ENCODE results near the gene YPEL1. TPM values are rescaled to one million over a fixed set of nuclear protein-coding genes. Genes with fewer than 3 reads are reported as not detected.

Gene YPEL1
- total RNA-seq, 1 donor from 2014 or later: 6.0 TPM

DNA sequence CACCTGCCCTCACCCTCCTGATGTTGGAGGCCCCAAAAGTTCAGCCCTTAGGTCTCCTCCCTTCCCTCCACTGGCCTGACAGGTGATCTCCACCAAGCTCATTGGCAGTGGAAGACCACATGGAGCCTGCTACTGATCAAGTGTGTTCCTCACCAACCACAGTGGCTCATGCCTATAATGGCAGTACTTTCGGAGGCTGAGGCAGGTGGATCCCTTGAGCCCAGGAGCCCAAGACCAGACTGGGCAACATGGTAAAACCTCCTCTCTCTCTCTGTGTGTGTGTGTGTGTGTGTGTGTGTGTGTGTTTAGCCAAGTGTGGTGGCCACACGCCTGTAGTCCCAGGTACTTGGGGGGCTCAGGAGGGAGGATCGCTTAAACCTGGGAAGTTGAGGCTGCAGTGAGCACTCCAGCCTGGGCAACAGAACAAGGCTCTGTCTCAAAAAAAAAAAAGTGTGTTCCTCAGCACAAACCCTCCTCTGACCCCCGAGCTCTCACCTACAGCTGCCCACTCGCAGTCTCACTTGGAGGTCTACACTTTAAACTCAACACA, 4.3 kb upstream of the YPEL1 start:
- H3K9me3 Mint-ChIP-seq (ENCODE audit: low read depth): no peaks in the 10 kb centered on the region
- H3K4me3 Mint-ChIP-seq (ENCODE audit: unreplicated experiment): no peak overlapping the region
- TF ChIP-seq, protein P1, sequence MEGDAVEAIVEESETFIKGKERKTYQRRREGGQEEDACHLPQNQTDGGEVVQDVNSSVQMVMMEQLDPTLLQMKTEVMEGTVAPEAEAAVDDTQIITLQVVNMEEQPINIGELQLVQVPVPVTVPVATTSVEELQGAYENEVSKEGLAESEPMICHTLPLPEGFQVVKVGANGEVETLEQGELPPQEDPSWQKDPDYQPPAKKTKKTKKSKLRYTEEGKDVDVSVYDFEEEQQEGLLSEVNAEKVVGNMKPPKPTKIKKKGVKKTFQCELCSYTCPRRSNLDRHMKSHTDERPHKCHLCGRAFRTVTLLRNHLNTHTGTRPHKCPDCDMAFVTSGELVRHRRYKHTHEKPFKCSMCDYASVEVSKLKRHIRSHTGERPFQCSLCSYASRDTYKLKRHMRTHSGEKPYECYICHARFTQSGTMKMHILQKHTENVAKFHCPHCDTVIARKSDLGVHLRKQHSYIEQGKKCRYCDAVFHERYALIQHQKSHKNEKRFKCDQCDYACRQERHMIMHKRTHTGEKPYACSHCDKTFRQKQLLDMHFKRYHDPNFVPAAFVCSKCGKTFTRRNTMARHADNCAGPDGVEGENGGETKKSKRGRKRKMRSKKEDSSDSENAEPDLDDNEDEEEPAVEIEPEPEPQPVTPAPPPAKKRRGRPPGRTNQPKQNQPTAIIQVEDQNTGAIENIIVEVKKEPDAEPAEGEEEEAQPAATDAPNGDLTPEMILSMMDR (IDR thresholded peaks at IDR 0.05): no peak
- H3K27me3 Mint-ChIP-seq (ENCODE audit: low read depth): no peaks in the 10 kb centered on the region
- no peaks in the 10 kb centered on the region for H3K36me3 Mint-ChIP-seq (ENCODE audit: low read depth)
- no peak for DNase-seq (ENCODE audit: low spot score)
- no peak overlapping the region for H3K27ac Mint-ChIP-seq (ENCODE audit: unreplicated experiment)
- peaks cover 3% of the 10 kb centered on the region for H3K4me1 Mint-ChIP-seq (ENCODE audit: low read depth)

DNA sequence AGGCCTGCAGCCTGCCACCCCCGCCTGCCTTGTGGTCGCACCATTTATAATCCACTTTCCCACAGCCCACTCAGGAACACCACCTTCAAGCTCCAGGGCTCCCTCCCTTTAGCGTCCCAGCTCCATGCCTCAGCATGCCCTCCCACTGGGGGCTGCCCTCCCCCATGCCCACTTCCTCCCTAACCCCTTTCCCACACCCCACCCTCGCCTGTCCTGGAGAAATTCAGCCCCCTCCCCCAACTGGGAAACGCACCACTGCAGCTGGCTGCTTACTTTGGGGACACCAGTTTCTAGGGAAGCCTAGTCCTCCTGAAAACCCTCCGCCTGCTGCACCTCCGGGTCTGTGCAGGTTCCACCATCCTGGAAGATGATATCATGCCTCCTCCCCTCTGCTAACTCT, 3.4 kb upstream of the YPEL1 start:
- no peak overlapping the region for H3K4me3 Mint-ChIP-seq (ENCODE audit: unreplicated experiment)
- H3K9me3 Mint-ChIP-seq (ENCODE audit: low read depth): no peaks in the 10 kb centered on the region
- H3K36me3 Mint-ChIP-seq (ENCODE audit: low read depth): no peaks in the 10 kb centered on the region
- H3K27ac Mint-ChIP-seq (ENCODE audit: unreplicated experiment): no peak overlapping the region
- no peaks in the 10 kb centered on the region for H3K27me3 Mint-ChIP-seq (ENCODE audit: low read depth)
- H3K4me1 Mint-ChIP-seq (ENCODE audit: low read depth): peaks cover 8% of the 10 kb centered on the region
- TF ChIP-seq, protein P1 (IDR thresholded peaks at IDR 0.05): no peak
- DNase-seq (ENCODE audit: low spot score): no peak

DNA sequence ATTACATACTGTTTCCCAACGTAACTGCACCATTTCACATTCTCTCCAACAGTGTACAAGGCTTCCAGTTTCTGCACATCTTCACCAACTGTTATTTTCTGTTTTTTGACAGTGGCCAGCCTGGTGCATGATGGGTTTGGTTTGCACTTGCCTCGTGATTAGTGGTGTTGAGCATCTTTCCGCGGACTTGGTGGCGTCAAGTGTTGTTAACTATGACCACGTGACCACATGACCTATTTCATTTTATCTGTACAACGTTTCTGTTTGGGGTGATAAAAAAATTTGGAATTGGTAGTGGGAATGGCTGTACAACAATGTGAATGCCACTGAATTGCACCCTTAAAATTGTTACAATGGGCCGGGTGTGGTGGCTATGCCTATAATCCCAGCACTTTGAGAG, 2.5 kb upstream of the YPEL1 start:
- DNase-seq (ENCODE audit: low spot score): no peak
- Mint-ChIP-seq H3K9me3 (ENCODE audit: low read depth) (no peaks in the 10 kb centered on the region), H3K27ac (ENCODE audit: unreplicated experiment) (no peak overlapping the region), H3K36me3 (ENCODE audit: low read depth) (no peaks in the 10 kb centered on the region), H3K27me3 (ENCODE audit: low read depth) (no peaks in the 10 kb centered on the region), H3K4me1 (ENCODE audit: low read depth) (peaks cover 8% of the 10 kb centered on the region), H3K4me3 (ENCODE audit: unreplicated experiment) (no peak overlapping the region)
- TF ChIP-seq, protein P1 (IDR thresholded peaks at IDR 0.05): no peak

DNA sequence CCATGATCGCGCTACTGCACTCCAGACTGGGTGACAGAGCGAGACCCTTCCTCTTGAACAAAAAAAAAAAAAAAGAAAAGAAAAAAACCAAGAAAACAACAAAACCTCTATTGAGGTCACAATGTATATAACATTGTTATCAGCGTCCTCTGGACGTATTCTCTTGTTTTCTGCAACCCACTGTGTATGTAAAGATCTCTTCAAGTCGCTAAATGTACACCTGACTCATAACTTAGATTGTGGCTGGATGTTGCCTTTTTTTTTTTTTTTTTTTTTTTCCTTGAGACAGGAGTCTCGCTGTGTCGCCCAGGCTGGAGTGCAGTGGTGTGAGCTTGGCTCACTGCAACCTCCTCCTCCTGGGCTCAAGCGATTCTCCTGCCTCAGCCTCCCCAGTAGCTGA, 1.4 kb upstream of the YPEL1 start:
- H3K27me3 Mint-ChIP-seq (ENCODE audit: low read depth): no peaks in the 10 kb centered on the region
- no peak overlapping the region for H3K4me3 Mint-ChIP-seq (ENCODE audit: unreplicated experiment)

DNA sequence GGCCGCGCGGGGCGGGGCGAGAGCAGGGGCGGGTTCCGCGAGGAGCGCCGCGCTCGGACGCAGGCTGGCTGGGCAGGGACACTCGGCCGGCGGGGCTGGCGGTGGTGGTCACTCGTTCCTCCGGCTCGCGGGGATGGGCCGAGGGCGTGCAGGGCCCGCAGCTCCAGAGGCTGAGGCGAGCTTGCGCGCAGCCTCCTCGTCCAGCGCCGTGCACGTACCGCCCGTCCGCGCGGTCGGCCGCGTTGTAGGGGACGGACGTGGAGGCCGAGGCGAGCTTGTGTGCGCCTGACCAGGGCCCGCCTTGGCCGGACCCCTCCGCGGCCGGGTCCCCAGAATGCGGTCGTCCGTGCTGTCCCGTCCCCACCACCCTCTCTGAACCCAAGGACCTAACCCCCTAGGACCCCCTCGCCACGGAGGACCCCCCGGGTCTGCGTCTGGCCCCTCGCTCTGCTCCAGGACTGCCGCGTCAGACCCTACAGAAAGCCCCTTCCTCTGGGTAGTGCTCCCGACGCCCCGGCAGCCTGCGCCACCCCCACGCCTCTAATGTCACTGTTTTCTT, 569 bp upstream of the YPEL1 start:
- TF ChIP-seq, protein P1 (IDR thresholded peaks at IDR 0.05): no peak
- peak overlapping the region; percentile 31 for H3K4me3 Mint-ChIP-seq (ENCODE audit: unreplicated experiment)
- H3K27me3 Mint-ChIP-seq (ENCODE audit: low read depth): no peaks in the 10 kb centered on the region
- H3K9me3 Mint-ChIP-seq (ENCODE audit: low read depth): no peaks in the 10 kb centered on the region
- H3K36me3 Mint-ChIP-seq (ENCODE audit: low read depth): no peaks in the 10 kb centered on the region
- H3K4me1 Mint-ChIP-seq (ENCODE audit: low read depth): peaks cover 8% of the 10 kb centered on the region
- DNase-seq (ENCODE audit: low spot score): no peak
- no peak overlapping the region for H3K27ac Mint-ChIP-seq (ENCODE audit: unreplicated experiment)

More for the DNA sequence above, 1.4 kb upstream of the YPEL1 start:
- Mint-ChIP-seq H3K9me3 (ENCODE audit: low read depth) (no peaks in the 10 kb centered on the region), H3K27ac (ENCODE audit: unreplicated experiment) (no peak overlapping the region), H3K4me1 (ENCODE audit: low read depth) (peaks cover 8% of the 10 kb centered on the region), H3K36me3 (ENCODE audit: low read depth) (no peaks in the 10 kb centered on the region)
- TF ChIP-seq, protein P1 (IDR thresholded peaks at IDR 0.05): no peak
- no peak for DNase-seq (ENCODE audit: low spot score)

All from chondrocyte (in vitro differentiated cells).